ENCODE data around the gene ANAPC4.

DNA sequence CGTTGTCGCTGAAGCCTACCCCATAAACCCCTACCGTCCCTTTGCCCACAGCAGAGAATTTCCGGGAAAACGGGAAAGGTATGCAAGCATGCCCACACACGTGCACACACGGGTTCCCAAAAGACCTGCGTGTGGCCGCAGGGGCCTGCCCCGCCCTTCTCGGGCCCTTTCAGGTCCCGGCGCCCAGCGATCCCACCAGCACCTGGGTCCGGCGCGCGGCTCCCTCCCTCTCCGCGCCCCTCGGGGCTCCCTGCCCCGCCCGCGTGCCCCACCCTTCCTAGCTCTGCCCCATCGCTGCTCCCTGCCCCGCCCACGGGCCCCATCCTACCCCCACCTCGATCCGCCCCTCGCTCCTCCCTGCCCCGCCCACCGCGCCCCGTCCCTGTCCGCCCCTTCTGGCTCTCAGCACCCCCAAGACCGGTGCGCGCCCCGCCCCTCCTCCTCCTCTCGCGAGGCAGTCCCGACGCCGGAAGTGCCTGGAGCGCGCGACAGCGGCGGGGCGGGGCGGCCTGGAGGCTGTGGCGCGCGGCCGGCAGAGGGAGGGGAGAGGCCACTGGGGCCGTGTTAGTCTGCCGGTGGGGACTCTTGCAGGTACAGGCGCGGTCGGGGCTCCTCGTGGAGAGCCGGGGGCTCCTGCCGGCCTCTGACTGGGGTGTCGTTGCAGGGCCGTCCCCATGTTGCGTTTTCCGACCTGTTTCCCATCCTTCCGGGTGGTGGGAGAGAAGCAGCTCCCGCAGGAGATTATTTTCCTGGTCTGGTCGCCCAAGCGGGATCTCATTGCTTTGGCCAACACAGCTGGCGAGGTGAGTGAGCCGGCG is at the start of gene ANAPC4:
- TF ChIP-seq, protein P1, sequence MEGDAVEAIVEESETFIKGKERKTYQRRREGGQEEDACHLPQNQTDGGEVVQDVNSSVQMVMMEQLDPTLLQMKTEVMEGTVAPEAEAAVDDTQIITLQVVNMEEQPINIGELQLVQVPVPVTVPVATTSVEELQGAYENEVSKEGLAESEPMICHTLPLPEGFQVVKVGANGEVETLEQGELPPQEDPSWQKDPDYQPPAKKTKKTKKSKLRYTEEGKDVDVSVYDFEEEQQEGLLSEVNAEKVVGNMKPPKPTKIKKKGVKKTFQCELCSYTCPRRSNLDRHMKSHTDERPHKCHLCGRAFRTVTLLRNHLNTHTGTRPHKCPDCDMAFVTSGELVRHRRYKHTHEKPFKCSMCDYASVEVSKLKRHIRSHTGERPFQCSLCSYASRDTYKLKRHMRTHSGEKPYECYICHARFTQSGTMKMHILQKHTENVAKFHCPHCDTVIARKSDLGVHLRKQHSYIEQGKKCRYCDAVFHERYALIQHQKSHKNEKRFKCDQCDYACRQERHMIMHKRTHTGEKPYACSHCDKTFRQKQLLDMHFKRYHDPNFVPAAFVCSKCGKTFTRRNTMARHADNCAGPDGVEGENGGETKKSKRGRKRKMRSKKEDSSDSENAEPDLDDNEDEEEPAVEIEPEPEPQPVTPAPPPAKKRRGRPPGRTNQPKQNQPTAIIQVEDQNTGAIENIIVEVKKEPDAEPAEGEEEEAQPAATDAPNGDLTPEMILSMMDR (conservative IDR thresholded peaks at IDR 0.05 in 1 of 2, IDR thresholded peaks at IDR 0.05 in 1 of 2; ENCODE audit: low read depth in 1 of 2, low read length in 2 of 2), result no peak
- no peak for TF ChIP-seq EZH2 (IDR thresholded peaks at IDR 0.05; ENCODE audit: low read length, missing control alignments)

All from fibroblast of lung (primary cell).